HepG2 (cell line): ENCODE data around the gene SOX9.

Source experiments
- CTCF ChIP-seq: sonication (generic); formaldehyde crosslinking; IDR thresholded peaks from 2 replicates; pipeline ENCODE4 v1.5.0; 2020; ENCODE audit warnings: mild to moderate bottlenecking, missing genetic modification reagents, moderate library complexity
- EZH2 ChIP-seq: conservative IDR thresholded peaks from 2 replicates; pipeline ENCODE4 v1.6.1; 2012; ENCODE audit warnings: mild to moderate bottlenecking, low read depth, low read length, moderate library complexity
- HMGXB4 ChIP-seq, 2 experiments: sonication (generic) in 1 of 2; formaldehyde crosslinking in 1 of 2; IDR thresholded peaks; 2 replicates each; pipeline versions ENCODE4 v1.4.0 to v1.6.1; 2018 to 2020; ENCODE audit warnings: missing genetic modification reagents in 2 of 2, borderline replicate concordance in 1 of 2, low read depth in 1 of 2, mild to moderate bottlenecking in 1 of 2, missing biosample characterization in 1 of 2
- PHF8 ChIP-seq: sonication (generic); formaldehyde crosslinking; IDR thresholded peaks from 2 replicates; pipeline ENCODE4 v1.5.0; 2020; ENCODE audit warnings: missing genetic modification reagents
- PTBP1 ChIP-seq: fragments of 200-400 bp; formaldehyde crosslinking; IDR thresholded peaks from 2 replicates; pipeline ENCODE4 v1.6.1; 2018; ENCODE audit warnings: low read length, low read depth; ENCODE audit not compliant: poor library complexity, severe bottlenecking
- RAD21 ChIP-seq: fragments of 450-650 bp; formaldehyde crosslinking; IDR thresholded peaks from 2 replicates; pipeline ENCODE4 v1.5.0; 2020; ENCODE audit warnings: mild to moderate bottlenecking
- ZHX1 ChIP-seq: sonication (generic); formaldehyde crosslinking; IDR thresholded peaks from 2 replicates; pipeline ENCODE4 v1.8.1; 2022; ENCODE audit warnings: low read depth, mild to moderate bottlenecking, missing genetic modification reagents
- ZNF101 ChIP-seq: sonication (generic); formaldehyde crosslinking; IDR thresholded peaks from 2 replicates; pipeline ENCODE4 v1.4.0; 2020; ENCODE audit warnings: mild to moderate bottlenecking, low read depth, missing genetic modification reagents, borderline replicate concordance
- ZNF143 ChIP-seq: sonication (generic); formaldehyde crosslinking; IDR thresholded peaks from 2 replicates; pipeline ENCODE4 v1.4.0; 2020; ENCODE audit warnings: missing genetic modification reagents
- ZNF607 ChIP-seq: sonication (generic); formaldehyde crosslinking; IDR thresholded peaks from 2 replicates; pipeline ENCODE4 v1.5.1; 2020; ENCODE audit warnings: missing genetic modification reagents, mild to moderate bottlenecking, borderline replicate concordance

GRCh38 chr17:72122765-72123529, 2.1 kb downstream of the SOX9 start:
- TF ChIP-seq ZNF143 (CRISPR knock-in tag) (no peak), HMGXB4 (CRISPR knock-in tag; IDR thresholded peaks at IDR 0.05; ENCODE audit: borderline replicate concordance in 1 of 2, low read depth in 1 of 2) (peak; percentile 60 to 74), PTBP1 (no peak), CTCF (peak; percentile 12; the same call in 1 of the 2 replicates), EZH2 (no peak), ZNF101 (0 out of 2 replicates have a peak, but pooled peaks have one; percentile 63), RAD21 (0 out of 2 replicates have a peak, but pooled peaks have one; percentile 6), ZNF607 (CRISPR knock-in tag) (no peak), PHF8 (CRISPR knock-in tag) (peak; percentile 49), ZHX1 (CRISPR knock-in tag) (peak; percentile 21; the same call in 1 of the 2 replicates)
